Dedifferentiated amniotic fluid mesenchymal stem cell (primary cell): Measurements from ENCODE around the gene MGRN1.

Source experiments
- DNase-seq: peaks from one replicate; pipeline ENCODE4 v3.0.0-alpha.2; 2016; ENCODE audit errors: extremely low spot score

The MGRN1 gene

GRCh38 chr16:4675864-4676786, 51.5 kb downstream of the MGRN1 start:
- DNase-seq = no peak

GRCh38 chr16:4676831-4677230, 52.2 kb downstream of the MGRN1 start:
- no peak for DNase-seq

- no peak for DNase-seq
Measured at GRCh38 chr16:4677390-4677789, 52.8 kb downstream of the MGRN1 start.

- no peak for DNase-seq
Measured at GRCh38 chr16:4677994-4678393, 53.4 kb downstream of the MGRN1 start.

GRCh38 chr16:4678596-4678995, 54.0 kb downstream of the MGRN1 start:
- no peak for DNase-seq

GRCh38 chr16:4679156-4679849, 54.7 kb downstream of the MGRN1 start:
- no peak for DNase-seq

- DNase-seq = no peak
Measured at GRCh38 chr16:4679850-4680636, 55.4 kb downstream of the MGRN1 start.

GRCh38 chr16:4680673-4681470, 56.2 kb downstream of the MGRN1 start:
- DNase-seq = no peak

GRCh38 chr16:4681471-4682083, 57.0 kb downstream of the MGRN1 start:
- DNase-seq = no peak

GRCh38 chr16:4682084-4682591, 57.5 kb downstream of the MGRN1 start:
- no peak for DNase-seq

GRCh38 chr16:4682616-4683254, 58.1 kb downstream of the MGRN1 start:
- no peak for DNase-seq

- no peak for DNase-seq
Measured at GRCh38 chr16:4683255-4684057, 58.8 kb downstream of the MGRN1 start.

- no peak for DNase-seq
Measured at GRCh38 chr16:4684058-4684715, 59.6 kb downstream of the MGRN1 start.

- DNase-seq = no peak
Measured at GRCh38 chr16:4684763-4685162, 60.1 kb downstream of the MGRN1 start.

GRCh38 chr16:4685292-4685691, 60.7 kb downstream of the MGRN1 start:
- DNase-seq = no peak

- DNase-seq = no peak
Measured at GRCh38 chr16:4685776-4686496, 61.3 kb downstream of the MGRN1 start.

GRCh38 chr16:4686497-4687210, 62.0 kb downstream of the MGRN1 start:
- DNase-seq = no peak

GRCh38 chr16:4687416-4687815, 62.8 kb downstream of the MGRN1 start:
- DNase-seq = no peak
